Limb (tissue), 2 donors: ENCODE measurements around the gene PEX11G.

Experiments
- DNase-seq, 2 donors: peaks; one replicate each; pipeline ENCODE4 v3.0.0-alpha.2; 2016; ENCODE audit errors: extremely low spot score in 2 of 2

The PEX11G gene

GRCh38 chr19:7521551-7522071, 32.8 kb upstream of the PEX11G start:
- no peak for DNase-seq

DNA sequence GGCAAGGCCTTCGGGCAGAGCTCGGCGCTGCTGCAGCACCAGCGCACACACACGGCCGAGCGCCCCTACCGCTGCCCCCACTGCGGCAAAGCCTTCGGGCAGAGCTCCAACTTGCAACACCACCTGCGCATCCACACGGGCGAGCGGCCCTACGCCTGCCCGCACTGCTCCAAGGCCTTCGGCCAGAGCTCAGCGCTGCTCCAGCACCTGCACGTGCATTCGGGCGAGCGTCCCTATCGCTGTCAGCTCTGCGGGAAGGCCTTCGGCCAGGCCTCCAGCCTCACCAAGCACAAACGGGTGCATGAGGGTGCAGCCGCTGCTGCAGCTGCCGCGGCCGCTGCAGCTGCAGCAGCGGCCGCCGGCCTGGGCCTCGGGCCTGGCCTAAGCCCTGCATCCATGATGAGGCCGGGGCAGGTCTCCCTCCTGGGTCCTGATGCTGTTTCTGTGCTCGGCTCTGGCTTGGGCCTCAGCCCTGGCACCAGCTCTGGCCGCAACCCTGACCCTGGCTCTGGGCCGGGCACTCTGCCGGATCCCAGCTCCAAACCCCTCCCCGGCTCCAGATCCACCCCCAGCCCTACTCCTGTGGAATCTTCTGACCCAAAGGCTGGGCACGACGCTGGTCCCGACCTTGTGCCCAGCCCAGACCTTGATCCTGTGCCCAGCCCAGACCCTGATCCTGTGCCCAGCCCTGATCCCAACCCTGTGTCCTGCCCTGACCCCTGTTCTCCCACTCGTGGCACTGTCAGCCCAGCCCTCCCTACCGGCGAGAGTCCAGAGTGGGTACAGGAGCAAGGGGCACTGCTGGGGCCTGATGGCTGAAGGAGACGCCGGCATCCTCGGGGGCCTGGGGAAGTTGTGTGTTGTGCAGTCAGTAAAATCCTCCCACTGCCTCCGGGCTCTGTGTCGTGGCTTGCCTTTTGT, 31.6 kb upstream of the PEX11G start:
- no peak for DNase-seq

GRCh38 chr19:7519361-7520130, 30.7 kb upstream of the PEX11G start:
- DNase-seq = no peak

GRCh38 chr19:7516878-7517277, 28.0 kb upstream of the PEX11G start:
- no peak for DNase-seq

GRCh38 chr19:7516333-7516732, 27.5 kb upstream of the PEX11G start:
- DNase-seq = peak in 1 of 2 donors; percentile 63

DNA sequence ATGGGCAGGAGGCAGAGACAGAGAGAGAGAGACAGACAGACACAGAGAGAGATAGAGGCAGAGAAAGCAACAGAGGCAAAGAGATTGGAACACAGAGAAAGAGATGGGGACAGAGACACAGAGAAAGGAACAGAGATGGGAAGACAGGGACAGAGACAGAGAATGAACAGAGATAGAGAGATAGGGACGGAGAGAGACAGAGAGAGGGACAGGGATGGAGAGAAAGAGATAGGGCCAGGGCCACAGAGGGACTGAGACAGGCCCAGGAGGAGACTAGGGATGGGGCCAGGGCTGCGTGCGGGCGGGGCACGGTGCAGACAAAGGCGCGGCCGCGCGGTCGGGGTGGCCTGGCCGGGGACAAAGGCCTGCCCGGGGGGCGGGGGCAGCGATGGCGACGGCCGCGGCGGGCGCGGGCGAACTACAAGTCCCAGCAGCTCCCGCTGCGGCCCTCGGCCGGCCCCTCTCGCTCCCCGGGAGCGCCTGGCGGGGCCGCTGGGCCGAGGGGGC, 26.9 kb upstream of the PEX11G start, which contains the start of gene ZNF358:
Gene ZNF358, plus strand, starts transcription at position 459 of the 507 bp plus-strand sequence. CDS start 3,140 bp downstream, outside the sequence.
- DNase-seq = peak; percentile 77 to 85

- DNase-seq = no peak
Measured at GRCh38 chr19:7515110-7515644, 26.3 kb upstream of the PEX11G start.

GRCh38 chr19:7513809-7514642, 25.2 kb upstream of the PEX11G start:
- DNase-seq = no peak

DNA sequence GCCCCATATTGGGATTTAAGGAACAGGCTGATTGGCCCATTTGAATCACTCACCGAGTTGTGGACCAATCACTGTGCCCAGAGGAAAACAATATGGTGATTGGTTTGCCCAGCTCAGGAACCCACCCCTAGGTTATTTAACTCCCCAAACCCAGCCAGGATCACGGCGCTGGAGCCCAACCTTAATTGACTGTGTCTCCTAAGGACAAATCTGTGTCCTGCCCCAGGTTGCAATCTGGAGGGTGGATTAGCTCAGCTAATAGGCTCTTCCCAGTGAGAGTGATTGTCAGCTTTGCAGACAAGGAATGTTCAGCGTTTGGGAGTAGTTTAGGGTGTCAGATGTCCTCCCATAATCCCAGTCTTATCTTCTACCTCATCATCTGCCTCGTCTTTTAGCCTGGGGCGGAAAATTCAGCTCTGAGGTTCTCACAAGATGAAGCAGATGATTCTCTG, 23.6 kb upstream of the PEX11G start:
- DNase-seq = no peak

- DNase-seq = no peak
Measured at GRCh38 chr19:7509625-7510024, 20.8 kb upstream of the PEX11G start.

GRCh38 chr19:7507884-7508283, 19.0 kb upstream of the PEX11G start:
- no peak for DNase-seq

DNA sequence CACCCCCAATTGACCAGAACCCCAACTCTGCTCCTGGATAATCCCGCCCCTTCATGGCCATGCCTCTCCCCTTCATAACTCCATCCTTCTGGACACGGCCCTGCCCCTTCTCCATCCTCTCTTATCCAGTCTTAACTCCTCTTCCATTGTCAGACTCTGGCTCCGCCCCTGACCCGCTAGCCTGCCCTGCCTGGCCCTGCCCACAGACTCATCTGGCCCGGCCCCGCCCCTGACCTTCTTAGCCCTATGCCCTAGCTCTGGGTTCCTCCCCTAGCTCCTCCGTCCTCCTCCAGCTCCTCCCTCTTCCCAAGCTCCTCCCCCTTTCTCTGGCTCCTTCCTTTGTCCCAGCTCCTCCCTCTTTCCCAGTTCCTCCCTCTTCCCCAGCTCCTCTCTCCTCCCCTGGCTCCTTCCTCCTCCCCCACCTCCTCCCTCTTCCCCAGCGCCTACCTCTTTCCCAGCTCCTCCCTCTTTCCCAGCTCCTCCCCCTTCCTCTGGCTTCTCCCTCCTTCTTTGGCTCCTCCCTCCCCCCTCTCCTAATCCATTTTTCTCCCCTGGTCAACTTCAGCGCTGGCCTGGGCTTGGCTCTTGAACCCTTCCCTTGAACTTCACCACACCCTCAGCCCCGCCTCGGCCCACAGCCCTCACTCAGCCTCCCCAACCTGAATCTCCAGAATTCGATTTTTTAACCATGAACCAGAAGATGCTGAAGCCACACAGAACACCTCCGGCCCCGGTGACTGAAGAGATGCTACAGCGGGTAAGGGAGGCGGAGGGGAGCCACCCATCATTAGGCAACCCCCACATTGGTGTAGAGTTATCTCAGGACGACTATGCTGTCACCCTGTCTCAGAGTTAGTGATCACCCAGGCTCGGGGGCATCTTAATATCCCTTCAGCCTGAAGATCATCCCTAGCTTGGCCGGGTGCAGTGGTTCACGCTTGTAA, 17.8 kb upstream of the PEX11G start:
- DNase-seq = no peak

DNA sequence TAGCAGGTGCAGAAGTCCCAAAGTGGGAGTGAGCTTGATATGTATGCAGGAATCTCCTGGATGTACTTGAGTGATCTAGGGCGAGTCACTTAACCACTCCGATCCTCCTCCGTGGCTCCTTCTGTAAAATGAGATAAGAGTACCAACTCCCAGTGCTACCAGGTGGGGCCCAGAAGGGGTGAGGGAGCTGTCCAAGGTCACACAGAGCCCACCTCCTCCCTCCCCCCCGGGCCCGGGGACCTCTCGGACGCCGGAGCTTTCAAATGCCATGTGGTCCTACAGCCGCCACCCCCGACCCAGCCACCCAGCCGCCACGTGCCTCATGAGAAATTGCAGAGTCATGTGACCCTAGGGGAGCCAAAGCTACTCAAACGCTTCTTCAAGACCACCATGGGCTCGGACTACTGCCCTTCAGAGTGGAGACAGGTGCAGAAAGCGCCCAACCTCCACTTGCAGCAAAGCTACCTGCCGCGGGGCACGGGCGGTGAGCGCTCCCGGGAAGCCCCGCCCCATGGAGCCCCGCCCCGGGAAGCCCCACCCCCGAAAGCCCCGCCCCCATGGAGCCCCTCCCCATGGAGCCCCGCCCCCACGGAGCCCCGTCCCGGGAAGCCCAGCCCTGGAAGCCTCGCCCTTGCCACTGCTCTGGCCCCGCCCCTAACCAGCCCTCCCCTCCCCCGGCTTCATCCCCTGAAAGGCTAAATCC, 17.0 kb upstream of the PEX11G start:
- DNase-seq = peak in 1 of 2 donors; percentile 59

- DNase-seq = no peak
Measured at GRCh38 chr19:7505288-7505681, 16.4 kb upstream of the PEX11G start.

DNA sequence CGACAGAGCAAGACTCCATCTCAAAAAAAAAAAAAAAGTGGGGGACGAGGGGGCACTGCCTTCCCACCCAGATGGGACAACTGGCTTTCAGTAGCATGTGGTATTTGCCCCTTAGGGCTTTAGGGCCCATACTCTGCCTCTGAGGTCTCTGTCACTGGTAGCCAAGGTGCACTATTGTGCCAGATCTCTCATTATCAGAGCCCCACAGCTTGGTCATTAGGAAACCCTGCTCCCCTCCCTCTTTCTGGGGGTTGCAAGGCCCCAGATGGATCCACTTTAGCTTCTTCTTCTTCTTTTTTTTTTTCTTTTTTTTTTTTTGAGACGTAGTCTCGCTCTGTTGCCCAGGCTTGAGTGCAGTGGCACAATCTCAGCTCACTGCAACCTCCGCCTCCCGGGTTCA, 15.8 kb upstream of the PEX11G start:
- DNase-seq = no peak

GRCh38 chr19:7502552-7502951, 13.7 kb upstream of the PEX11G start:
- no peak for DNase-seq

DNA sequence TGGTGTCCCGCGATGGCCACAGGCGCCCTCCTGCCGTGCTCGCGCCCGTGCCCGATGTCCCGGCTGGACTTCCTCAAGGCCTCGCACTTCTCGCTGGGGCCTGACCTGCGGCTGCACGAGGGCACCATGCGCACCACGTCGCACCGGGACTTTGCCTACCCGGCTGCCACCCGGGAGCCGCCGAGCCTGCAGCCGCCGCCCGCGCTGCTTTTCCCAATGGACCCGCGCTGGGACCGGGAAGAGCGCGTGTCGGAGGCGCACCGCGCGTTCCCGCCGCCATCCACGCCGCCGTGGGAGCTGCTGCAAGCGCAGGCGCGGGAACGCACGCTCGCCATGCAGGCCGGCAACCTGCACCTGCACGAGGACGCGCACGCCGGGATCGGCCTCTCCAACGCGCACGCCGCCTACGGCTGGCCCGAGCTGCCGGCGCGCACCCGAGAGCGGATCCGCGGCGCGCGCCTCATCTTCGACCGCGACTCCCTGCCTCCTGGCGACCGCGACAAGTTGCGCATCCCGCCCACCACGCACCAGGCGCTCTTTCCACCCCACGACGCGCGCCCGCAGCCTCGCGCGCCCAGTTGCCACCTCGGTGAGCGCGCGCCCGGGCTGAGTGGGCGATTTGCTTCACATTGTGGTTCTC, 12.1 kb upstream of the PEX11G start:
- DNase-seq = peak; percentile 55 to 85

DNA sequence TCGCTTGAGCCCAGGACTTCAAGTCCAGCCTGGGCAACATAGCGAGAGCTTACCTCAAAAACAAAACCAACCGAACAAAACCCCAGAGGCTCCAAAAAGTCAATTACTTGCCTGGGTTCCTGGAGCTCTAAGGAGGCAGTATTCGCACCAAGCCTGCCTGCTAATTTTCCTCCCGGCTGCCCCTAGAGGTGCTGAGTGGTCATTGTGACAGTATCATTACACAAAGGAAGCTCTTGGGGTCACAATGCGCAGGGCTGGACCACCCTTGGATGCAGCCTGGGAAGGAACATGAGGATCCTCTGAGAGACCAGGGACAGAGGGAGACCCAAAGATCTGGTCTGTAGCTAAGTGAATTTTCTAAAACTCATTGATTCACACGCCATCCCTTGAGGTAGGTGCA, 8.5 kb upstream of the PEX11G start:
- no peak for DNase-seq
